GM12891 (cell line): ENCODE results near the gene TSHZ2.

Experiments
- POLR2A ChIP-seq: IDR thresholded peaks from 2 replicates; pipeline ENCODE4 v1.6.1; 2011; ENCODE audit warnings: low read depth, low read length, control low read depth
- POLR2AphosphoS5 ChIP-seq: IDR thresholded peaks from 2 replicates; pipeline ENCODE4 v1.6.1; 2011; ENCODE audit warnings: low read depth, low read length, control low read depth
- POU2F2 ChIP-seq: IDR thresholded peaks from 2 replicates; pipeline ENCODE4 v1.6.1; 2011; ENCODE audit warnings: low read depth, mild to moderate bottlenecking, control low read depth, low read length, moderate library complexity
- SPI1 ChIP-seq: IDR thresholded peaks from 2 replicates; pipeline ENCODE4 v1.6.1; 2011; ENCODE audit warnings: low read depth, low read length, control low read depth
- TAF1 ChIP-seq: IDR thresholded peaks from 2 replicates; pipeline ENCODE4 v1.6.1; 2011; ENCODE audit warnings: low read depth, low read length, control low read depth

GRCh38 chr20:52958211-52958610 lies 13.9 kb upstream of the TSHZ2 start:
- TF ChIP-seq POLR2A: no peak
- TF ChIP-seq TAF1: no peak
- no peak for TF ChIP-seq POLR2AphosphoS5
- no peak for TF ChIP-seq SPI1
- no peak for TF ChIP-seq POU2F2
